ENCODE data around the gene SPEM3.
"Not testable (repeated sequence)": the region's sequence is repeated elsewhere in the genome, so short reads cannot be mapped to it uniquely, and the experiment has no call there.

SPEM3 gene

GRCh38 chr17:7466318-7466638, 37.6 kb downstream of the SPEM3 start:
- no peaks in the 10 kb centered on the region for H3K27me3 ChIP-seq (ENCODE audit: insufficient read depth, poor library complexity, severe bottlenecking)
- no peak for ATAC-seq (ENCODE audit: low read depth)
- H3K4me1 ChIP-seq (ENCODE audit: insufficient read depth, poor library complexity, severe bottlenecking), result no peaks in the 10 kb centered on the region
- peaks cover 32% of the 10 kb centered on the region for H3K36me3 ChIP-seq (ENCODE audit: low read depth)
- DNase-seq (ENCODE audit: low spot score), result no peak
- H3K4me3 ChIP-seq (ENCODE audit: severe bottlenecking), result no peak overlapping the region
- TF ChIP-seq CTCF (IDR thresholded peaks at IDR 0.05; ENCODE audit: poor library complexity, severe bottlenecking), result no peak
- H3K9me3 ChIP-seq (ENCODE audit: severe bottlenecking), result no peaks in the 10 kb centered on the region
- no peak overlapping the region for H3K27ac ChIP-seq (ENCODE audit: poor library complexity, severe bottlenecking)

GRCh38 chr17:7466639-7467341, 38.1 kb downstream of the SPEM3 start:
- Histone ChIP-seq H3K27me3 (ENCODE audit: insufficient read depth, poor library complexity, severe bottlenecking) (no peaks in the 10 kb centered on the region), H3K9me3 (ENCODE audit: severe bottlenecking) (no peaks in the 10 kb centered on the region), H3K4me3 (ENCODE audit: severe bottlenecking) (no peak overlapping the region), H3K36me3 (ENCODE audit: low read depth) (peaks cover 32% of the 10 kb centered on the region), H3K4me1 (ENCODE audit: insufficient read depth, poor library complexity, severe bottlenecking) (no peaks in the 10 kb centered on the region), H3K27ac (ENCODE audit: poor library complexity, severe bottlenecking) (no peak overlapping the region)
- no peak for TF ChIP-seq CTCF (IDR thresholded peaks at IDR 0.05; ENCODE audit: poor library complexity, severe bottlenecking)
- ATAC-seq (ENCODE audit: low read depth) (no peak), DNase-seq (ENCODE audit: low spot score) (no peak)

- Histone ChIP-seq H3K27ac (ENCODE audit: poor library complexity, severe bottlenecking) (no peak overlapping the region), H3K36me3 (ENCODE audit: low read depth) (peaks cover 32% of the 10 kb centered on the region), H3K4me1 (ENCODE audit: insufficient read depth, poor library complexity, severe bottlenecking) (no peaks in the 10 kb centered on the region), H3K4me3 (ENCODE audit: severe bottlenecking) (no peak overlapping the region), H3K27me3 (ENCODE audit: insufficient read depth, poor library complexity, severe bottlenecking) (no peaks in the 10 kb centered on the region), H3K9me3 (ENCODE audit: severe bottlenecking) (no peaks in the 10 kb centered on the region)
- ATAC-seq (ENCODE audit: low read depth) (no peak), DNase-seq (ENCODE audit: low spot score) (no peak)
- TF ChIP-seq CTCF (IDR thresholded peaks at IDR 0.05; ENCODE audit: poor library complexity, severe bottlenecking), result no peak
Measured at GRCh38 chr17:7467498-7467897, 38.8 kb downstream of the SPEM3 start.

- H3K9me3 ChIP-seq (ENCODE audit: severe bottlenecking), result no peaks in the 10 kb centered on the region
- DNase-seq (ENCODE audit: low spot score) (no peak), ATAC-seq (ENCODE audit: low read depth) (no peak)
- H3K27ac ChIP-seq (ENCODE audit: poor library complexity, severe bottlenecking), result no peak overlapping the region
- H3K36me3 ChIP-seq (ENCODE audit: low read depth), result peaks cover 27% of the 10 kb centered on the region
- no peak overlapping the region for H3K4me3 ChIP-seq (ENCODE audit: severe bottlenecking)
- no peaks in the 10 kb centered on the region for H3K4me1 ChIP-seq (ENCODE audit: insufficient read depth, poor library complexity, severe bottlenecking)
- TF ChIP-seq CTCF (IDR thresholded peaks at IDR 0.05; ENCODE audit: poor library complexity, severe bottlenecking), result no peak
- no peaks in the 10 kb centered on the region for H3K27me3 ChIP-seq (ENCODE audit: insufficient read depth, poor library complexity, severe bottlenecking)
Measured at GRCh38 chr17:7468290-7468689, 39.6 kb downstream of the SPEM3 start.

- no peak for TF ChIP-seq CTCF (IDR thresholded peaks at IDR 0.05; ENCODE audit: poor library complexity, severe bottlenecking)
- Histone ChIP-seq H3K27ac (ENCODE audit: poor library complexity, severe bottlenecking) (no peak overlapping the region), H3K9me3 (ENCODE audit: severe bottlenecking) (no peaks in the 10 kb centered on the region), H3K4me3 (ENCODE audit: severe bottlenecking) (no peak overlapping the region), H3K27me3 (ENCODE audit: insufficient read depth, poor library complexity, severe bottlenecking) (no peaks in the 10 kb centered on the region), H3K36me3 (ENCODE audit: low read depth) (peaks cover 27% of the 10 kb centered on the region), H3K4me1 (ENCODE audit: insufficient read depth, poor library complexity, severe bottlenecking) (no peaks in the 10 kb centered on the region)
- DNase-seq (ENCODE audit: low spot score) (no peak), ATAC-seq (ENCODE audit: low read depth) (no peak)
Measured at GRCh38 chr17:7468804-7469389, 40.2 kb downstream of the SPEM3 start.

GRCh38 chr17:7469843-7470242, 41.2 kb downstream of the SPEM3 start:
- H3K36me3 ChIP-seq (ENCODE audit: low read depth), result peaks cover 31% of the 10 kb centered on the region
- not testable (repeated sequence) for H3K27me3 ChIP-seq (ENCODE audit: insufficient read depth, poor library complexity, severe bottlenecking); H3K27ac ChIP-seq (ENCODE audit: poor library complexity, severe bottlenecking); DNase-seq (ENCODE audit: low spot score); ATAC-seq (ENCODE audit: low read depth); H3K9me3 ChIP-seq (ENCODE audit: severe bottlenecking); H3K4me3 ChIP-seq (ENCODE audit: severe bottlenecking); H3K4me1 ChIP-seq (ENCODE audit: insufficient read depth, poor library complexity, severe bottlenecking)

- ATAC-seq (ENCODE audit: low read depth); H3K9me3 ChIP-seq (ENCODE audit: severe bottlenecking); H3K4me3 ChIP-seq (ENCODE audit: severe bottlenecking); DNase-seq (ENCODE audit: low spot score); H3K27ac ChIP-seq (ENCODE audit: poor library complexity, severe bottlenecking); H3K27me3 ChIP-seq (ENCODE audit: insufficient read depth, poor library complexity, severe bottlenecking); H3K4me1 ChIP-seq (ENCODE audit: insufficient read depth, poor library complexity, severe bottlenecking): not testable (repeated sequence)
- peaks cover 33% of the 10 kb centered on the region for H3K36me3 ChIP-seq (ENCODE audit: low read depth)
Measured at GRCh38 chr17:7470457-7470973, 41.9 kb downstream of the SPEM3 start.
